Motor neuron (in vitro differentiated cells): ENCODE measurements around the gene UBTFL1. TPM values are rescaled to one million over a fixed set of nuclear protein-coding genes. Genes with fewer than 3 reads are reported as not detected.
A peak's percentile ranks its signal among the peaks of the same experiment; 100 is the strongest.

ENCODE experiments used
- ATAC-seq, 8 experiments: fragments of 200-7000 bp; cut with Tn5 transposase; replicated peaks in 6 of 8; 2 replicates each; pipeline ENCODE4 v1.8.0; 2021; ENCODE audit warnings: mild to moderate bottlenecking in 8 of 8, moderate library complexity in 8 of 8
- H3K27ac ChIP-seq, 2 donors: fragments of 250-450 bp; sonication (Bioruptor Pico); 2 replicates each; pipeline ENCODE4 v1.9.0; 2021; ENCODE audit warnings: antibody characterized with exemption in 2 of 2, mild to moderate bottlenecking in 2 of 2, moderate library complexity in 1 of 2
- H3K4me1 ChIP-seq, 2 donors: fragments of 250-450 bp; sonication (Bioruptor Pico); replicated peaks in 1 of 2; 2 replicates each; pipeline ENCODE4 v1.6.1; 2021; ENCODE audit warnings: antibody characterized with exemption in 2 of 2, mild to moderate bottlenecking in 2 of 2, moderate library complexity in 1 of 2
- H3K4me3 ChIP-seq, 5 donors: fragments of 250-450 bp; sonication (Bioruptor Pico); 2 replicates each; pipeline ENCODE4 v1.9.0; 2021; ENCODE audit warnings: antibody characterized with exemption in 5 of 5, mild to moderate bottlenecking in 5 of 5, moderate library complexity in 4 of 5
- WGBS, 10 experiments: fragments of 450-650 bp; shearing (Covaris generic); methylation state at CpG; one replicate each; pipeline ENCODE4 v1.0.0; 2022; 5-methylcytosine and 5-hydroxymethylcytosine counted together
- in situ Hi-C, 9 experiments: fragments of 400-800 bp; cut with MboI; loops; one replicate each; pipeline ENCODE4 v1.15.0; 2021; ENCODE audit warnings: low sequenced_read_pairs in 9 of 9, low pct_unique_long_range_greater_than_20kb in 2 of 9; ENCODE audit not compliant: unreplicated experiment in 9 of 9
- total RNA-seq, 8 experiments: library from RNA; unstranded; fragments of 300-600 nt; gene quantifications; 2 replicates each; pipeline versions ENCODE4 v1.2.3 to v1.2.4, GENCODE V29; 2022

UBTFL1 gene
- total RNA-seq, 8 experiments from 2014 or later: 0.38 TPM; not detected in 7

- H3K4me3 ChIP-seq: peak within 1 kb of the TSS; percentile 50 to 78 (median 62)
- peaks cover 0 to 10% of the 10 kb centered on the region in 2 donors for H3K4me1 ChIP-seq
- peak within 1 kb of the TSS; percentile 50 to 66 for H3K27ac ChIP-seq
- in situ Hi-C loops: no loop called here
- peak; percentile 87 to 98 (median 96) for ATAC-seq
- 0 to 15% (median 2%) methylated on average over 3 to 19 of the region's 25 CpGs; no CpG with 5 or more reads in 3 of the 10 experiments for WGBS, 10 experiments
These were observed 48.8 kb downstream of the UBTFL1 start, which contains the start of gene NAALAD2 for GRCh38 chr11:90134478-90135003. Gene NAALAD2 (plus strand): TSS chr11:90134663. CDS start chr11:90134759, 96 bp downstream.

GRCh38 chr11:90135016-90135415, 49.3 kb downstream of the UBTFL1 start:
- in situ Hi-C loops: no loop called here
- H3K4me3 ChIP-seq: peak overlapping the region; percentile 50 to 78 (median 62)
- 0 to 6% (median 1%) methylated on average over 2 to 5 of the region's 5 CpGs for WGBS, 10 experiments
- ATAC-seq: no peak
- peak overlapping the region in 1 of 2 donors; percentile 66 for H3K27ac ChIP-seq
- H3K4me1 ChIP-seq: peaks cover 0 to 10% of the 10 kb centered on the region in 2 donors

Other genes starting within 250 kb of the UBTFL1 start
- gene TRIM64B, start 207.5 kb upstream of the UBTFL1 start, total RNA-seq: under 1 TPM in 1 of 8 experiments, not detected in 7; 0.24 TPM
- under 1 TPM in 1 of 8 experiments, not detected in 7; 0.14 TPM for gene TRIM49D1, start 163.7 kb upstream of the UBTFL1 start, total RNA-seq
- gene TRIM49D2, start 161.9 kb upstream of the UBTFL1 start, total RNA-seq: under 1 TPM in 3 of 8 experiments, not detected in 5; 0.13 to 0.31 (median 0.28) TPM
- gene TRIM64, start 119.9 kb upstream of the UBTFL1 start, total RNA-seq: not detected
- gene TRIM49C, start 54.8 kb upstream of the UBTFL1 start, total RNA-seq: under 1 TPM in 1 of 8 experiments, not detected in 7; 0.07 TPM
- 10 to 100 TPM in 5 of 8 experiments, 1 to 10 TPM in 3; 1.1 to 23.1 (median 13.3) TPM for gene NAALAD2, start 48.7 kb downstream of the UBTFL1 start, total RNA-seq
- 10 to 100 TPM; 41.3 to 70.4 (median 51.2) TPM for gene CHORDC1, start 137.1 kb downstream of the UBTFL1 start, total RNA-seq